Tibial artery (tissue), 4 donors: ENCODE data around the gene ALPK3.

Experiments used
- DNase-seq, 2 donors: peaks; one replicate each; pipeline ENCODE4 v3.0.0-alpha.2; 2019
- H3K27ac ChIP-seq, 2 donors: fragments of 200-600 bp; sonication (generic) in 1 of 2; 1 replicate in 1 of 2; 2 replicates in 1 of 2; pipeline ENCODE4 v1.5.1; 2018 to 2019; ENCODE audit warnings: mild to moderate bottlenecking in 1 of 2
- H3K27me3 ChIP-seq, 2 donors: fragments of 200-600 bp; sonication (generic) in 1 of 2; one replicate each; pipeline versions ENCODE4 v1.5.1 to v1.6.0; 2016 to 2019
- H3K36me3 ChIP-seq, 3 donors: fragments of 200-600 bp; sonication (generic) in 2 of 3; one replicate each; pipeline ENCODE4 v1.5.1; 2016 to 2019; ENCODE audit warnings: mild to moderate bottlenecking in 2 of 3
- H3K4me1 ChIP-seq, 4 donors: fragments of 200-600 bp; sonication (generic) in 2 of 4; 1 replicate in 3 of 4; 2 replicates in 1 of 4; pipeline ENCODE4 v1.5.1; 2016 to 2019
- H3K4me3 ChIP-seq, 2 donors: fragments of 200-600 bp; sonication (generic) in 1 of 2; 1 replicate in 1 of 2; 2 replicates in 1 of 2; pipeline ENCODE4 v1.5.1; 2018 to 2019; ENCODE audit warnings: mild to moderate bottlenecking in 2 of 2
- H3K9me3 ChIP-seq, 3 donors: fragments of 200-600 bp; sonication (generic) in 1 of 3; one replicate each; pipeline ENCODE4 v1.5.1; 2016 to 2019
- CTCF ChIP-seq, 2 experiments: fragments of 200-600 bp in 1 of 2; fragments of 450-650 bp in 1 of 2; IDR thresholded peaks; one replicate each; pipeline ENCODE4 v1.5.1; 2017 to 2019; ENCODE audit warnings: antibody characterized with exemption in 2 of 2, mild to moderate bottlenecking in 1 of 2, moderate library complexity in 1 of 2
- intact Hi-C: fragments of 100-400 bp; cut with DNase I; formaldehyde crosslinking; loops from one replicate; pipeline ENCODE4 v1.15.0; 2023; ENCODE audit warnings: low total_unique reads

The ALPK3 gene

GRCh38 chr15:84813435-84813834 is 3.7 kb upstream of the ALPK3 start:
- Histone ChIP-seq H3K27ac (no peak overlapping the region), H3K27me3 (no peaks in the 10 kb centered on the region), H3K36me3 (peaks cover 0 to 2% (median 0%) of the 10 kb centered on the region in 3 donors), H3K4me3 (no peak overlapping the region), H3K4me1 (peaks cover 0 to 31% (median 12%) of the 10 kb centered on the region in 4 donors), H3K9me3 (no peaks in the 10 kb centered on the region)
- intact Hi-C loops = loop anchor here (5.0 to 10.0 kb wide), 2 partner anchors 56 to 229 kb away; no protein-coding TSS in a partner anchor
- DNase-seq = no peak
- no peak for TF ChIP-seq CTCF (IDR thresholded peaks at IDR 0.05)

GRCh38 chr15:84813931-84814330 is 3.2 kb upstream of the ALPK3 start:
- H3K27me3 ChIP-seq = no peaks in the 10 kb centered on the region
- no peaks in the 10 kb centered on the region for H3K9me3 ChIP-seq
- peaks cover 0 to 36% (median 15%) of the 10 kb centered on the region in 4 donors for H3K4me1 ChIP-seq
- H3K4me3 ChIP-seq = no peak overlapping the region
- no peak overlapping the region for H3K27ac ChIP-seq
- no peaks in the 10 kb centered on the region for H3K36me3 ChIP-seq
- TF ChIP-seq CTCF (IDR thresholded peaks at IDR 0.05) = no peak
- intact Hi-C loops = loop anchor here (5.0 to 10.0 kb wide), 2 partner anchors 57 to 229 kb away; no protein-coding TSS in a partner anchor
- no peak for DNase-seq

- no peak overlapping the region for H3K4me3 ChIP-seq
- peak in 1 of 2 donors; percentile 45 for DNase-seq
- H3K36me3 ChIP-seq = no peaks in the 10 kb centered on the region
- peaks cover 0 to 45% (median 23%) of the 10 kb centered on the region in 4 donors for H3K4me1 ChIP-seq
- intact Hi-C loops = loop anchor here (5.0 to 10.0 kb wide), 4 partner anchors 58 to 230 kb away; partner anchors contain the start of genes NMB and ZSCAN2
- H3K9me3 ChIP-seq = no peaks in the 10 kb centered on the region
- no peaks in the 10 kb centered on the region for H3K27me3 ChIP-seq
- no peak for TF ChIP-seq CTCF (IDR thresholded peaks at IDR 0.05)
- H3K27ac ChIP-seq = peak overlapping the region in 1 of 2 donors; percentile 99
Observed at GRCh38 chr15:84814916-84815315, 2.2 kb upstream of the ALPK3 start.

- no peak for TF ChIP-seq CTCF (IDR thresholded peaks at IDR 0.05)
- H3K27ac ChIP-seq = peak overlapping the region; percentile 99
- H3K27me3 ChIP-seq = no peaks in the 10 kb centered on the region
- peak overlapping the region; percentile 58 to 64 for H3K4me3 ChIP-seq
- peak in 1 of 2 donors; percentile 68 for DNase-seq
- peaks cover 0 to 72% (median 49%) of the 10 kb centered on the region in 4 donors for H3K4me1 ChIP-seq
- no peaks in the 10 kb centered on the region for H3K9me3 ChIP-seq
- no peaks in the 10 kb centered on the region for H3K36me3 ChIP-seq
- intact Hi-C loops = loop anchor here (5.0 to 10.0 kb wide), 3 partner anchors 160 to 233 kb away; partner anchors contain the start of genes NMB and ZSCAN2
Observed at GRCh38 chr15:84817466-84818081, 418 bp downstream of the ALPK3 start.

- Histone ChIP-seq H3K27me3 (no peaks in the 10 kb centered on the region), H3K27ac (peak overlapping the region; percentile 99), H3K4me3 (peak overlapping the region; percentile 58 to 64), H3K9me3 (no peaks in the 10 kb centered on the region), H3K36me3 (no peaks in the 10 kb centered on the region), H3K4me1 (peaks cover 0 to 81% (median 56%) of the 10 kb centered on the region in 4 donors)
- peak; percentile 70 to 85 for DNase-seq
- intact Hi-C loops = loop anchor here (5.0 to 10.0 kb wide), 3 partner anchors 161 to 234 kb away; partner anchors contain the start of genes NMB and ZSCAN2
- TF ChIP-seq CTCF (IDR thresholded peaks at IDR 0.05) = no peak
Observed at GRCh38 chr15:84818261-84819131, 1.3 kb downstream of the ALPK3 start.
